B cell (primary cell): Measurements from ENCODE around the gene LAMC2. TPM values are rescaled to one million over a fixed set of nuclear protein-coding genes. Genes with fewer than 3 reads are reported as not detected.

Experiments used
- ATAC-seq: fragments of 200-7000 bp; cut with Tn5 transposase; one replicate; pipeline ENCODE4 v1.10.0; 2021; ENCODE audit warnings: low read depth, mild to moderate bottlenecking, moderate number of reproducible peaks, moderate library complexity
- CTCF ChIA-PET: fragments of 350-600 bp; sonication (Branson Sonifier 250); formaldehyde crosslinking; loops from one replicate; lab custom pipeline; 2021; ENCODE audit warnings: antibody characterized with exemption, inconsistent platforms; lab: Charles Lee
- POLR2A ChIA-PET: fragments of 350-600 bp; sonication (Branson Sonifier 250); formaldehyde crosslinking; loops from one replicate; lab custom pipeline; 2021; ENCODE audit warnings: antibody characterized with exemption; lab: Charles Lee
- DNase-seq: peaks from one replicate; pipeline ENCODE4 v3.0.0; 2013
- H2AFZ ChIP-seq: 2 replicates; pipeline ENCODE4 v1.6.1; 2012; ENCODE audit warnings: mild to moderate bottlenecking, low read depth, low read length; ENCODE audit not compliant: insufficient read depth, poor library complexity, severe bottlenecking
- H3K27ac ChIP-seq, 2 donors: 1 replicate in 1 of 2; 2 replicates in 1 of 2; pipeline ENCODE4 v1.5.1; 2012 to 2013; ENCODE audit warnings: low read length in 2 of 2, mild to moderate bottlenecking in 2 of 2, moderate library complexity in 1 of 2
- H3K27me3 ChIP-seq, 4 experiments: fragments of 200-600 bp in 1 of 4; sonication (generic) in 1 of 4; replicated peaks in 1 of 4; 1 replicate in 2 of 4; 2 replicates in 2 of 4; pipeline versions ENCODE4 v1.6.1 to v1.7.0; 2013 to 2016; ENCODE audit warnings: low read length in 3 of 4, mild to moderate bottlenecking in 2 of 4, mixed read lengths in 1 of 4, moderate library complexity in 1 of 4; ENCODE audit not compliant: insufficient read depth in 4 of 4, control insufficient read depth in 3 of 4; ENCODE audit errors: control extremely low read depth in 1 of 4
- H3K36me3 ChIP-seq, 2 experiments: replicated peaks in 1 of 2; 1 replicate in 1 of 2; 2 replicates in 1 of 2; pipeline versions ENCODE4 v1.6.1 to v1.7.1; 2013; ENCODE audit warnings: low read length in 1 of 2; ENCODE audit not compliant: insufficient read depth in 2 of 2, control insufficient read depth in 1 of 2; ENCODE audit errors: control extremely low read depth in 1 of 2, extremely low read depth in 1 of 2
- H3K4me1 ChIP-seq, 2 donors: fragments of 200-600 bp in 1 of 2; sonication (generic) in 1 of 2; 1 replicate in 1 of 2; 2 replicates in 1 of 2; pipeline versions ENCODE4 v1.5.1 to v1.6.1; 2013 to 2017; ENCODE audit warnings: low read length in 2 of 2; ENCODE audit not compliant: control insufficient read depth in 2 of 2, insufficient read depth in 2 of 2
- H3K4me2 ChIP-seq: replicated peaks from 2 replicates; pipeline ENCODE3; 2012; ENCODE audit warnings: mild to moderate bottlenecking, low read depth, low read length; ENCODE audit not compliant: poor library complexity, severe bottlenecking
- H3K4me3 ChIP-seq, 5 experiments: fragments of 200-600 bp in 1 of 5; sonication (generic) in 1 of 5; 1 replicate in 3 of 5; 2 replicates in 2 of 5; pipeline versions ENCODE4 v1.5.1 to v1.7.0; 2011 to 2016; ENCODE audit warnings: low read length in 4 of 5, mild to moderate bottlenecking in 4 of 5, low read depth in 2 of 5, control low read depth in 1 of 5, moderate library complexity in 1 of 5; ENCODE audit not compliant: insufficient read depth in 1 of 5; ENCODE audit errors: control extremely low read depth in 1 of 5, extremely low read depth in 1 of 5
- H3K79me2 ChIP-seq: fragments of 200-600 bp; sonication (generic); one replicate; pipeline ENCODE4 v1.6.0; 2016; ENCODE audit warnings: low read length; ENCODE audit not compliant: control insufficient read depth, insufficient read depth
- H3K9ac ChIP-seq: fragments of 200-600 bp; sonication (generic); 2 replicates; pipeline ENCODE4 v1.6.1; 2017; ENCODE audit warnings: mild to moderate bottlenecking, low read length, moderate library complexity
- H3K9me3 ChIP-seq, 3 donors: one replicate each; pipeline versions ENCODE4 v1.6.1 to v1.7.1; 2013; ENCODE audit warnings: low read length in 2 of 3; ENCODE audit not compliant: control insufficient read depth in 2 of 3, insufficient read depth in 1 of 3; ENCODE audit errors: control extremely low read depth in 1 of 3
- H4K20me1 ChIP-seq: 2 replicates; pipeline ENCODE4 v1.6.0; 2012; ENCODE audit warnings: mild to moderate bottlenecking, low read length; ENCODE audit not compliant: insufficient read depth, control insufficient read depth, poor library complexity, severe bottlenecking
- H3K27ac Mint-ChIP-seq: one replicate; pipeline ENCODE4 v1.8.0; 2021; ENCODE audit warnings: mixed read lengths
- H3K27me3 Mint-ChIP-seq: one replicate; pipeline ENCODE4 v1.8.0; 2021; ENCODE audit warnings: mixed read lengths
- H3K4me1 Mint-ChIP-seq: one replicate; pipeline ENCODE4 v1.8.0; 2021; ENCODE audit warnings: mixed read lengths
- H3K4me3 Mint-ChIP-seq: one replicate; pipeline ENCODE4 v1.8.0; 2021; ENCODE audit warnings: mixed read lengths
- H3K9me3 Mint-ChIP-seq: one replicate; pipeline ENCODE4 v1.8.0; 2022; ENCODE audit warnings: mixed read lengths; ENCODE audit not compliant: insufficient read depth
- EZH2 ChIP-seq: IDR thresholded peaks from 2 replicates; pipeline ENCODE4 v1.6.1; 2012; ENCODE audit warnings: borderline replicate concordance, low read depth, mild to moderate bottlenecking, moderate library complexity, low read length; ENCODE audit not compliant: insufficient read depth, poor library complexity, severe bottlenecking
- WGBS: methylation state at CpG from one replicate; pipeline ENCODE4 v1.1.5; 2013; ENCODE audit warnings: missing lambda C conversion rate; ENCODE audit not compliant: insufficient coverage; 5-methylcytosine and 5-hydroxymethylcytosine counted together
- intact Hi-C: fragments of 100-400 bp; cut with micrococcal nuclease; formaldehyde crosslinking; loops from one replicate; pipeline ENCODE4 v1.10.0; 2022
- polyA plus RNA-seq: library from polyadenylated mRNA; depleted of rRNA; stranded (reverse); fragments of >200 nt; gene quantifications from 2 replicates; pipeline ENCODE4 v1.2.3, GENCODE V29; 2012
- total RNA-seq, 2 donors: library from RNA; stranded (reverse); fragments of 120-200 nt in 1 of 2; gene quantifications; 1 replicate in 1 of 2; 2 replicates in 1 of 2; pipeline versions ENCODE4 v1.2.3 to v1.2.4, GENCODE V29; 2013 to 2022
- TF ChIP-seq, protein P1 (sequence below): fragments of 200-600 bp; IDR thresholded peaks from one replicate; pipeline ENCODE4 v1.8.0; 2022; ENCODE audit warnings: antibody characterized with exemption, mild to moderate bottlenecking

Gene LAMC2
- total and polyA plus RNA-seq, 2 donors (not counting 1 experiment from before 2014, with no cell fraction given): not detected

- POLR2A ChIA-PET: no interaction called here
Observed at GRCh38 chr1:183243161-183244050, 57.3 kb downstream of the LAMC2 start.

DNA sequence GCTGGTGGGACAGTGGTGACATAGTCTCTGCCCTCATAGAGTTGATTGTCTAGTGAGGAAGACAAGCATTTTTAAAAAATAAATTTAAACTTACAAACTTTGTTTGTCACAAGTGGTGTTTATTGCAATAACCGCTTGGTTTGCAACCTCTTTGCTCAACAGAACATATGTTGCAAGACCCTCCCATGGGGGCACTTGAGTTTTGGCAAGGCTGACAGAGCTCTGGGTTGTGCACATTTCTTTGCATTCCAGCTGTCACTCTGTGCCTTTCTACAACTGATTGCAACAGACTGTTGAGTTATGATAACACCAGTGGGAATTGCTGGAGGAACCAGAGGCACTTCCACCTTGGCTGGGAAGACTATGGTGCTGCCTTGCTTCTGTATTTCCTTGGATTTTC is 58.4 kb downstream of the LAMC2 start:
- Mint-ChIP-seq H3K27ac (no peak overlapping the region), H3K4me3 (no peak overlapping the region), H3K9me3 (no peaks in the 10 kb centered on the region), H3K4me1 (no peaks in the 10 kb centered on the region), H3K27me3 (peaks cover 35% of the 10 kb centered on the region)
- Histone ChIP-seq H3K36me3 (no peaks in the 10 kb centered on the region), H3K4me2 (no peak overlapping the region), H3K79me2 (no peaks in the 10 kb centered on the region), H3K27me3 (peaks cover 0 to 12% (median 1%) of the 10 kb centered on the region in 4 experiments), H3K27ac (no peak overlapping the region), H3K9me3 (no peaks in the 10 kb centered on the region), H4K20me1 (no peaks in the 10 kb centered on the region), H3K4me1 (no peaks in the 10 kb centered on the region), H2AFZ (no peak overlapping the region), H3K4me3 (no peak overlapping the region), H3K9ac (no peak overlapping the region)
- ChIA-PET POLR2A (no interaction called here), CTCF (no interaction called here)
- WGBS: 100% methylated on average over 1 of the region's 1 CpG
- intact Hi-C loops: no loop called here
- TF ChIP-seq EZH2: no peak
- no peak for DNase-seq
- no peak for ATAC-seq

More at GRCh38 chr1:183243161-183244050, 57.3 kb downstream of the LAMC2 start:
- DNase-seq: no peak
- ATAC-seq: no peak
- H4K20me1 ChIP-seq: no peaks in the 10 kb centered on the region
- H3K4me3 ChIP-seq: no peak overlapping the region
- Mint-ChIP-seq H3K9me3 (no peaks in the 10 kb centered on the region), H3K27ac (no peak overlapping the region), H3K4me1 (no peaks in the 10 kb centered on the region), H3K27me3 (peaks cover 34% of the 10 kb centered on the region), H3K4me3 (no peak overlapping the region)
- TF ChIP-seq EZH2: no peak
- TF ChIP-seq, protein P1, sequence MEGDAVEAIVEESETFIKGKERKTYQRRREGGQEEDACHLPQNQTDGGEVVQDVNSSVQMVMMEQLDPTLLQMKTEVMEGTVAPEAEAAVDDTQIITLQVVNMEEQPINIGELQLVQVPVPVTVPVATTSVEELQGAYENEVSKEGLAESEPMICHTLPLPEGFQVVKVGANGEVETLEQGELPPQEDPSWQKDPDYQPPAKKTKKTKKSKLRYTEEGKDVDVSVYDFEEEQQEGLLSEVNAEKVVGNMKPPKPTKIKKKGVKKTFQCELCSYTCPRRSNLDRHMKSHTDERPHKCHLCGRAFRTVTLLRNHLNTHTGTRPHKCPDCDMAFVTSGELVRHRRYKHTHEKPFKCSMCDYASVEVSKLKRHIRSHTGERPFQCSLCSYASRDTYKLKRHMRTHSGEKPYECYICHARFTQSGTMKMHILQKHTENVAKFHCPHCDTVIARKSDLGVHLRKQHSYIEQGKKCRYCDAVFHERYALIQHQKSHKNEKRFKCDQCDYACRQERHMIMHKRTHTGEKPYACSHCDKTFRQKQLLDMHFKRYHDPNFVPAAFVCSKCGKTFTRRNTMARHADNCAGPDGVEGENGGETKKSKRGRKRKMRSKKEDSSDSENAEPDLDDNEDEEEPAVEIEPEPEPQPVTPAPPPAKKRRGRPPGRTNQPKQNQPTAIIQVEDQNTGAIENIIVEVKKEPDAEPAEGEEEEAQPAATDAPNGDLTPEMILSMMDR: no peak
- intact Hi-C loops: no loop called here
- no peak overlapping the region for H3K27ac ChIP-seq
- H3K27me3 ChIP-seq: peaks cover 0 to 10% (median 1%) of the 10 kb centered on the region in 4 experiments
- H3K79me2 ChIP-seq: no peaks in the 10 kb centered on the region
- no peak overlapping the region for H3K9ac ChIP-seq
- H3K36me3 ChIP-seq: no peaks in the 10 kb centered on the region
- no peaks in the 10 kb centered on the region for H3K4me1 ChIP-seq
- WGBS: 100% methylated on average over 3 of the region's 5 CpGs
- no peak overlapping the region for H2AFZ ChIP-seq
- CTCF ChIA-PET: no interaction called here
- no peaks in the 10 kb centered on the region for H3K9me3 ChIP-seq
- H3K4me2 ChIP-seq: no peak overlapping the region
